IMR-90 (cell line): ENCODE data around the gene STT3A. TPM values are rescaled to one million over a fixed set of nuclear protein-coding genes. Genes with fewer than 3 reads are reported as not detected.

Experiments used
- ATAC-seq: fragments of 200-7000 bp; cut with Tn5 transposase; 2 replicates; pipeline ENCODE4 v1.9.1; 2020; ENCODE audit warnings: low read depth, mild to moderate bottlenecking, moderate library complexity
- BruUV-seq: library from RNA; stranded (reverse); fragments of 400-500 nt; replicated peaks from 2 replicates; lab custom pipeline; 2021; lab: Mats Ljungman, UMichigan
- CTCF ChIA-PET: fragments of 300-600 bp; formaldehyde crosslinking; extraction: SDS; loops from one replicate; lab custom pipeline; 2021; ENCODE audit warnings: antibody characterized with exemption; lab: Yijun Ruan, JAX
- POLR2A ChIA-PET: fragments of 300-600 bp; sonication (Branson Sonifier 250); formaldehyde crosslinking; loops from one replicate; lab custom pipeline; 2022; ENCODE audit warnings: antibody characterized with exemption; ENCODE audit not compliant: unreplicated experiment; lab: Charles Lee
- DNase-seq: peaks from one replicate; pipeline ENCODE4 v3.0.0; 2013
- H2AFZ ChIP-seq: replicated peaks from 2 replicates; pipeline ENCODE3; 2013; ENCODE audit warnings: low read length, mild to moderate bottlenecking; ENCODE audit not compliant: poor library complexity
- H2AK5ac ChIP-seq: 2 replicates; pipeline ENCODE4 v1.6.1; 2013; ENCODE audit warnings: low read depth, low read length, inconsistent platforms
- H2AK9ac ChIP-seq: replicated peaks from 2 replicates; pipeline ENCODE3; 2013; ENCODE audit warnings: mild to moderate bottlenecking, low read depth, low read length, moderate library complexity; ENCODE audit not compliant: poor library complexity
- H2BK120ac ChIP-seq: 2 replicates; pipeline ENCODE4 v1.6.1; 2013; ENCODE audit warnings: low read depth, low read length, inconsistent platforms
- H2BK15ac ChIP-seq: 3 replicates; pipeline ENCODE4 v1.6.1; 2013; ENCODE audit warnings: low read depth, low read length, inconsistent platforms
- H2BK20ac ChIP-seq: 2 replicates; pipeline ENCODE4 v1.6.1; 2013; ENCODE audit warnings: low read depth, mild to moderate bottlenecking, inconsistent platforms, low read length, moderate library complexity
- H2BK5ac ChIP-seq: 2 replicates; pipeline ENCODE4 v1.6.1; 2013; ENCODE audit warnings: mild to moderate bottlenecking, low read depth, low read length, inconsistent platforms; ENCODE audit not compliant: poor library complexity, severe bottlenecking
- H3K14ac ChIP-seq: replicated peaks from 2 replicates; pipeline ENCODE4 v1.6.1; 2013; ENCODE audit warnings: low read depth, low read length, inconsistent platforms
- H3K18ac ChIP-seq: 2 replicates; pipeline ENCODE4 v1.6.1; 2013; ENCODE audit warnings: low read depth, low read length, control low read depth
- H3K23ac ChIP-seq: 2 replicates; pipeline ENCODE4 v1.6.1; 2013; ENCODE audit warnings: low read depth, low read length, inconsistent platforms
- H3K27ac ChIP-seq: 2 replicates; pipeline ENCODE4 v1.5.1; 2013; ENCODE audit warnings: mild to moderate bottlenecking, control low read depth, low read length; ENCODE audit not compliant: insufficient read depth
- H3K27me3 ChIP-seq: 2 replicates; pipeline ENCODE4 v1.6.1; 2013; ENCODE audit warnings: low read length; ENCODE audit not compliant: control insufficient read depth, insufficient read depth
- H3K36me3 ChIP-seq: 2 replicates; pipeline ENCODE4 v1.6.1; 2013; ENCODE audit warnings: low read length, mixed read lengths; ENCODE audit not compliant: control insufficient read depth, insufficient read depth
- H3K4ac ChIP-seq: 2 replicates; pipeline ENCODE4 v1.6.1; 2013; ENCODE audit warnings: low read depth, low read length, inconsistent platforms
- H3K4me1 ChIP-seq: 2 replicates; pipeline ENCODE4 v1.6.1; 2013; ENCODE audit warnings: low read length, mixed read lengths; ENCODE audit not compliant: control insufficient read depth, insufficient read depth
- H3K4me2 ChIP-seq: 2 replicates; pipeline ENCODE4 v1.6.1; 2013; ENCODE audit warnings: low read depth, mild to moderate bottlenecking, control low read depth, low read length, moderate library complexity
- H3K4me3 ChIP-seq: 2 replicates; pipeline ENCODE4 v1.5.1; 2013; ENCODE audit warnings: low read depth, mild to moderate bottlenecking, control low read depth, low read length, moderate library complexity; ENCODE audit not compliant: insufficient read depth
- H3K56ac ChIP-seq: 2 replicates; pipeline ENCODE4 v1.6.1; 2013; ENCODE audit warnings: low read length, inconsistent platforms; ENCODE audit not compliant: insufficient read depth; ENCODE audit errors: extremely low read depth
- H3K79me1 ChIP-seq, 2 experiments: 2 replicates each; pipeline ENCODE4 v1.6.1; 2013; ENCODE audit warnings: low read length in 2 of 2, inconsistent platforms in 1 of 2, low read depth in 1 of 2
- H3K9ac ChIP-seq: 2 replicates; pipeline ENCODE4 v1.6.1; 2013; ENCODE audit warnings: low read depth, low read length, control low read depth
- H3K9me1 ChIP-seq: 2 replicates; pipeline ENCODE4 v1.6.1; 2013; ENCODE audit warnings: low read length, inconsistent platforms; ENCODE audit not compliant: insufficient read depth
- H3K9me3 ChIP-seq: 2 replicates; pipeline ENCODE4 v1.6.1; 2013; ENCODE audit warnings: low read length; ENCODE audit not compliant: control insufficient read depth, insufficient read depth
- H4K20me1 ChIP-seq: 2 replicates; pipeline ENCODE4 v1.6.1; 2013; ENCODE audit warnings: low read length, inconsistent platforms; ENCODE audit not compliant: insufficient read depth
- H4K5ac ChIP-seq: 2 replicates; pipeline ENCODE4 v1.6.1; 2013; ENCODE audit warnings: mild to moderate bottlenecking, low read depth, low read length, control low read depth
- H4K8ac ChIP-seq, 2 experiments: 2 replicates each; pipeline ENCODE4 v1.6.1; 2013; ENCODE audit warnings: low read depth in 2 of 2, low read length in 2 of 2, control low read depth in 1 of 2, inconsistent platforms in 1 of 2
- H4K91ac ChIP-seq: 2 replicates; pipeline ENCODE4 v1.6.1; 2013; ENCODE audit warnings: low read depth, low read length, inconsistent platforms; ENCODE audit not compliant: insufficient read depth
- BHLHE40 ChIP-seq: fragments of 150-350 bp; IDR thresholded peaks from 2 replicates; pipeline ENCODE4 v1.6.1; 2016; ENCODE audit warnings: mild to moderate bottlenecking, low read depth, low read length
- CEBPB ChIP-seq: IDR thresholded peaks from 2 replicates; pipeline ENCODE4 v1.6.1; 2012; ENCODE audit warnings: low read depth, low read length, improper control_type of control experiment
- CHD1 ChIP-seq: IDR thresholded peaks from 2 replicates; pipeline ENCODE4 v1.6.1; 2012; ENCODE audit warnings: low read depth, low read length, improper control_type of control experiment
- CTCF ChIP-seq: conservative IDR thresholded peaks from 2 replicates; pipeline ENCODE4 v1.5.1; 2012; ENCODE audit warnings: mild to moderate bottlenecking, low read depth, low read length, improper control_type of control experiment
- ELK1 ChIP-seq: fragments of 150-350 bp; IDR thresholded peaks from 2 replicates; pipeline ENCODE4 v1.6.1; 2016; ENCODE audit warnings: low read depth, mild to moderate bottlenecking, low read length, moderate library complexity, borderline replicate concordance
- FOS ChIP-seq: fragments of 150-350 bp; IDR thresholded peaks from 2 replicates; pipeline ENCODE4 v1.6.1; 2016; ENCODE audit warnings: low read depth, low read length
- MAFK ChIP-seq: IDR thresholded peaks from 2 replicates; pipeline ENCODE4 v1.6.1; 2012; ENCODE audit warnings: low read depth, low read length, improper control_type of control experiment
- MXI1 ChIP-seq: IDR thresholded peaks from 2 replicates; pipeline ENCODE4 v1.6.1; 2012; ENCODE audit warnings: low read depth, mild to moderate bottlenecking, low read length, moderate library complexity, borderline replicate concordance
- NFE2L2 ChIP-seq: fragments of 150-350 bp; IDR thresholded peaks from 2 replicates; pipeline ENCODE4 v1.6.1; 2016; ENCODE audit warnings: low read depth, mild to moderate bottlenecking, low read length
- POLR2A ChIP-seq: IDR thresholded peaks from 2 replicates; pipeline ENCODE4 v1.6.1; 2012; ENCODE audit warnings: mild to moderate bottlenecking, low read depth, low read length
- RAD21 ChIP-seq: IDR thresholded peaks from 2 replicates; pipeline ENCODE4 v1.6.1; 2012; ENCODE audit warnings: low read length, improper control_type of control experiment
- RCOR1 ChIP-seq: IDR thresholded peaks from 2 replicates; pipeline ENCODE4 v1.6.1; 2012; ENCODE audit warnings: mild to moderate bottlenecking, low read length, improper control_type of control experiment; ENCODE audit not compliant: insufficient replicate concordance
- RFX5 ChIP-seq: IDR thresholded peaks from 2 replicates; pipeline ENCODE4 v1.8.0; 2012; ENCODE audit warnings: low read depth, mild to moderate bottlenecking, low read length, moderate library complexity
- SMC3 ChIP-seq: fragments of 150-350 bp; IDR thresholded peaks from 2 replicates; pipeline ENCODE4 v1.6.1; 2016; ENCODE audit warnings: low read depth, mild to moderate bottlenecking, antibody characterized with exemption, low read length, moderate library complexity
- USF2 ChIP-seq: fragments of 150-350 bp; IDR thresholded peaks from 2 replicates; pipeline ENCODE4 v1.6.1; 2017; ENCODE audit warnings: mild to moderate bottlenecking, antibody characterized with exemption, low read length, low read depth
- WGBS, 2 experiments: methylation state at CpG; one replicate each; pipeline versions ENCODE4 v1.1.5 to v1.1.7; 2013; ENCODE audit warnings: missing lambda C conversion rate in 2 of 2; ENCODE audit not compliant: insufficient read length in 1 of 2; ENCODE audit errors: extremely low coverage in 2 of 2; 5-methylcytosine and 5-hydroxymethylcytosine counted together
- dilution Hi-C: fragments of 300-500 bp; cut with HindIII; formaldehyde crosslinking; loops from one replicate; pipeline ENCODE4 v1.14.3; 2018; ENCODE audit warnings: low sequenced_read_pairs; ENCODE audit not compliant: unreplicated experiment
- in situ Hi-C: fragments of 300-500 bp; cut with MboI; formaldehyde crosslinking; loops from 3 replicates; pipeline ENCODE4 v1.14.3; 2019; ENCODE audit warnings: low sequenced_read_pairs, inconsistent platforms, mixed read lengths
- intact Hi-C: fragments of 100-400 bp; cut with micrococcal nuclease; formaldehyde crosslinking; loops from 2 replicates; pipeline ENCODE4 v1.10.0; 2022
- polyA plus RNA-seq, 3 experiments: library from polyadenylated mRNA; depleted of rRNA; stranded (reverse); fragments of >200 nt; gene quantifications; 2 replicates each; pipeline ENCODE4 v1.2.3, GENCODE V29; 2012; ENCODE audit warnings: low replicate concordance in 1 of 3
- total RNA-seq: library from RNA; depleted of rRNA; stranded (reverse); fragments of >200 nt; gene quantifications from 2 replicates; pipeline ENCODE4 v1.2.3, GENCODE V29; 2012

STT3A gene
- total and polyA plus RNA-seq, 2 of the 4 experiments (the other 2 are of a cell fraction), result 180 to 387 TPM

- intact Hi-C loops, result no loop called here
- dilution Hi-C loops, result no loop called here
- Histone ChIP-seq H3K79me1 (no peaks in the 10 kb centered on the region), H3K4me1 (no peaks in the 10 kb centered on the region), H3K4me2 (no peak overlapping the region), H3K27me3 (no peaks in the 10 kb centered on the region), H2AK5ac (no peak overlapping the region), H2BK120ac (no peak overlapping the region), H3K9me3 (no peaks in the 10 kb centered on the region), H2BK20ac (no peak overlapping the region), H3K9me1 (peaks cover 3% of the 10 kb centered on the region; the same call in 1 of the 2 replicates), H3K9ac (no peak overlapping the region), H3K23ac (no peak overlapping the region), H3K4me3 (no peak overlapping the region), H4K91ac (no peak overlapping the region), H3K36me3 (peaks cover 14% of the 10 kb centered on the region), H2BK15ac (no peak overlapping the region), H3K4ac (no peak overlapping the region), H3K18ac (no peak overlapping the region), H3K14ac (no peak overlapping the region), H4K20me1 (no peaks in the 10 kb centered on the region), H2AK9ac (no peak overlapping the region), H2AFZ (no peak overlapping the region), H3K27ac (no peak overlapping the region), H2BK5ac (no peak overlapping the region), H4K8ac (no peak overlapping the region), H3K56ac (no peak overlapping the region), H4K5ac (no peak overlapping the region)
- CTCF ChIA-PET, result no interaction called here
- BruUV-seq, result no TSS peak
- TF ChIP-seq ELK1 (no peak), RAD21 (no peak), RFX5 (no peak), MAFK (no peak), USF2 (no peak), NFE2L2 (no peak), POLR2A (no peak), CEBPB (no peak), BHLHE40 (no peak), CHD1 (no peak), FOS (no peak), SMC3 (no peak), RCOR1 (no peak), CTCF (no peak), MXI1 (no peak)
- DNase-seq, result no peak
- WGBS, 2 experiments, result 100% methylated on average over 1 of the region's 1 CpG; no CpG with 5 or more reads in 1 of the 2 experiments
- POLR2A ChIA-PET, result no interaction called here
- in situ Hi-C loops, result loop anchor here (25.0 kb wide), 1 partner anchor 948 kb away; no protein-coding TSS in a partner anchor
- ATAC-seq, result no peak
Measured at GRCh38 chr11:125585487-125585886, 7.2 kb upstream of the STT3A start.
